ENCODE data around the gene HTR5A.

Gene HTR5A

GRCh38 chr7:155069992-155070751 is at the start of gene HTR5A (continued):
- TF ChIP-seq KLF17 (tag by site-specific recombination; IDR thresholded peaks at IDR 0.05) (peak; percentile 68; the same call in 1 of the 2 replicates), WT1 (tag by site-specific recombination; IDR thresholded peaks at IDR 0.05) (no peak), TRIM28 (IDR thresholded peaks at IDR 0.05; ENCODE audit: borderline replicate concordance, low read length) (peak; percentile 91), ZNF416 (tag by site-specific recombination; IDR thresholded peaks at IDR 0.05) (no peak), ZEB2 (tag by site-specific recombination; IDR thresholded peaks at IDR 0.05) (0 out of 2 replicates have a peak, but pooled peaks have one; percentile 29), GLIS2 (tag by site-specific recombination; IDR thresholded peaks at IDR 0.05) (peak; percentile 44; the same call in 1 of the 2 replicates), ZSCAN5A (tag by site-specific recombination; IDR thresholded peaks at IDR 0.05) (0 out of 2 replicates have a peak, but pooled peaks have one; percentile 43), HOXC10 (CRISPR knock-in tag; IDR thresholded peaks at IDR 0.05) (peak; percentile 99), ZBTB10 (tag by site-specific recombination; IDR thresholded peaks at IDR 0.05) (peak; percentile 43; the same call in 1 of the 2 replicates), HOXD13 (CRISPR knock-in tag; IDR thresholded peaks at IDR 0.05; ENCODE audit: borderline replicate concordance) (peak; percentile 98), GLIS1 (tag by site-specific recombination; IDR thresholded peaks at IDR 0.05) (peak; percentile 46; the same call in 1 of the 2 replicates), PBX3 (CRISPR knock-in tag; IDR thresholded peaks at IDR 0.05) (peak; percentile 100), KLF16 (tag by site-specific recombination; IDR thresholded peaks at IDR 0.05) (peak; percentile 73; the same call in 1 of the 2 replicates), ZBTB26 (tag by site-specific recombination; optimal IDR thresholded peaks at IDR 0.05) (peak; percentile 67), ZNF184 (tag by site-specific recombination; IDR thresholded peaks at IDR 0.05) (0 out of 2 replicates have a peak, but pooled peaks have one; percentile 50), ZNF843 (tag by site-specific recombination; IDR thresholded peaks at IDR 0.05) (0 out of 2 replicates have a peak, but pooled peaks have one; percentile 24), CTCF (tag by site-specific recombination; IDR thresholded peaks at IDR 0.05) (peak; percentile 72), KLF1 (tag by site-specific recombination; IDR thresholded peaks at IDR 0.05) (0 out of 2 replicates have a peak, but pooled peaks have one; percentile 30)

All from HEK293 (cell line).